Activated T-helper 2 cell treated with anti-CD3 and anti-CD28 coated beads, Interferon-gamma antibody, Interleukin-2, Interleukin-4, amounts not matched to agents 10 μg/mL and 5 μg/mL and 100 μg/mL, durations not matched to agents 14 hours and 24 hours and 36 hours (primary cell): ENCODE measurements around the gene PTPRD. TPM values are rescaled to one million over a fixed set of nuclear protein-coding genes. Genes with fewer than 3 reads are reported as not detected.
A peak's percentile ranks its signal among the peaks of the same experiment; 100 is the strongest.

Experiments
- DNase-seq: peaks from one replicate; pipeline ENCODE4 v3.0.0; 2021; ENCODE audit warnings: low spot score
- H3K27ac Mint-ChIP-seq: one replicate; pipeline ENCODE4 v1.8.0; 2021; ENCODE audit warnings: mixed read lengths
- H3K27me3 Mint-ChIP-seq: one replicate; pipeline ENCODE4 v1.8.0; 2021; ENCODE audit warnings: low read depth, mixed read lengths
- H3K36me3 Mint-ChIP-seq: one replicate; pipeline ENCODE4 v1.8.0; 2021; ENCODE audit warnings: low read depth, mixed read lengths
- H3K4me1 Mint-ChIP-seq: one replicate; pipeline ENCODE4 v1.8.0; 2021; ENCODE audit warnings: low read depth, mixed read lengths
- H3K4me3 Mint-ChIP-seq: one replicate; pipeline ENCODE4 v1.8.0; 2021; ENCODE audit warnings: low read depth, mild to moderate bottlenecking, moderate library complexity, mixed read lengths
- H3K9me3 Mint-ChIP-seq: one replicate; pipeline ENCODE4 v1.8.0; 2021; ENCODE audit warnings: mixed read lengths
- intact Hi-C: fragments of 100-400 bp; cut with micrococcal nuclease; formaldehyde crosslinking; loops from one replicate; pipeline ENCODE4 v1.15.1; 2023
- total RNA-seq: library from RNA; stranded (reverse); gene quantifications from 2 replicates; pipeline ENCODE4 v1.2.3, GENCODE V29; 2022

PTPRD gene
- total RNA-seq, 1 donor from 2014 or later = 1.5 TPM

DNA sequence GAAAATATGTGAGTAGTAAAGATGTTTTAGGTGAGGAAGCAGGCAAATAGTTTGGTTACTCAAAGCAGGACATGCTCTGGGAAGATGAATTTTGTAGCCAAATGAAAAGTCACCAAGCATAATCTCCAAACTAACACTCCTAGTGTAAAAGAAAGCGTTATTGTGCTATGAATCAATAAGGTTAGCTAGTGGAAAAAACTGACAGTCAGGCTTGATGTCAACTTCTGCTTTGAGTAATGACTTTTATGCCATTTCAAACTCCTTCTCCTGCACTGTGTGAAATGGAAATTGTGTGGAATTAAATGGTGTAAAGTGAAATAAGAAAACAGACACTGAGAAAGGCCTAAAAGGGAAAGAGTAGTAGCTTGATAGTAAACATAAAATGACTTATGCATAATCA is 2176.0 kb downstream of the PTPRD start:
- Mint-ChIP-seq H3K4me3 (no peak overlapping the region), H3K27ac (peak overlapping the region; percentile 88), H3K27me3 (no peaks in the 10 kb centered on the region), H3K9me3 (peaks cover 5% of the 10 kb centered on the region), H3K36me3 (peaks cover 2% of the 10 kb centered on the region), H3K4me1 (peaks cover 17% of the 10 kb centered on the region)
- intact Hi-C loops = loop anchor here (1.0 kb wide), 3 partner anchors 8 to 1138 kb away; no protein-coding TSS in a partner anchor
- no peak for DNase-seq

GRCh38 chr9:8434621-8435020 is 2178.2 kb downstream of the PTPRD start:
- peaks cover 5% of the 10 kb centered on the region for H3K9me3 Mint-ChIP-seq
- DNase-seq = no peak
- intact Hi-C loops = loop anchor here (5.0 kb wide), 1 partner anchor 1542 kb away; no protein-coding TSS in a partner anchor
- H3K27me3 Mint-ChIP-seq = no peaks in the 10 kb centered on the region
- peaks cover 30% of the 10 kb centered on the region for H3K4me1 Mint-ChIP-seq
- H3K27ac Mint-ChIP-seq = no peak overlapping the region
- H3K4me3 Mint-ChIP-seq = no peak overlapping the region
- H3K36me3 Mint-ChIP-seq = peaks cover 2% of the 10 kb centered on the region

GRCh38 chr9:8432224-8432623 is 2180.6 kb downstream of the PTPRD start:
- Mint-ChIP-seq H3K27me3 (no peaks in the 10 kb centered on the region), H3K4me3 (no peak overlapping the region), H3K9me3 (no peaks in the 10 kb centered on the region), H3K27ac (no peak overlapping the region), H3K36me3 (peaks cover 7% of the 10 kb centered on the region), H3K4me1 (peaks cover 48% of the 10 kb centered on the region)
- intact Hi-C loops = loop anchor here (5.0 kb wide), 1 partner anchor 1540 kb away; no protein-coding TSS in a partner anchor
- no peak for DNase-seq

DNA sequence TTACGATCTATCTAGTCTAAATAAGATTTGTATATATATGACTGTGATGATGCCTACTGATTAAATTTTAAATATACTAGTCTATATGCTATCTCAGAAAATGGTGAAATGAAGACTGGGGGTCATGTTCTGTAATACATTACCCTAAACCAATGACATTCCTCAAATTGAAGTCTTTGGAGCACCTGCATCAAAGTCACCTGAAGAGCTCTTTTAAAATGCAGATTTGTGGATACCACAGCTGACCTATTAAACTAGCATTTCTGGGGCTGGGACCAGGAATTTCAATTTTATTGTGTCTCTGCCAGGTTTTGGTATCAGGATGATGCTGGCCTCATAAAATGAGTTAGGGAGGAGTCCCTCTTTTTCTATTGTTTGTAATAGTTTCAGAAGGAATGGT is 2181.3 kb downstream of the PTPRD start:
- Mint-ChIP-seq H3K27ac (peak overlapping the region; percentile 46), H3K27me3 (no peaks in the 10 kb centered on the region), H3K36me3 (peaks cover 8% of the 10 kb centered on the region), H3K4me3 (no peak overlapping the region), H3K9me3 (no peaks in the 10 kb centered on the region), H3K4me1 (peaks cover 45% of the 10 kb centered on the region)
- intact Hi-C loops = loop anchor here (1.0 to 5.0 kb wide), 3 partner anchors 243 to 1539 kb away; no protein-coding TSS in a partner anchor
- no peak for DNase-seq

- H3K27ac Mint-ChIP-seq = peak overlapping the region; percentile 78
- H3K36me3 Mint-ChIP-seq = peaks cover 8% of the 10 kb centered on the region
- no peaks in the 10 kb centered on the region for H3K9me3 Mint-ChIP-seq
- DNase-seq = no peak
- peak overlapping the region; percentile 22 for H3K4me3 Mint-ChIP-seq
- peaks cover 42% of the 10 kb centered on the region for H3K4me1 Mint-ChIP-seq
- H3K27me3 Mint-ChIP-seq = no peaks in the 10 kb centered on the region
- intact Hi-C loops = loop anchor here (1.0 to 5.0 kb wide), 3 partner anchors 242 to 1539 kb away; no protein-coding TSS in a partner anchor
Observed at GRCh38 chr9:8430945-8431344, 2181.9 kb downstream of the PTPRD start.

GRCh38 chr9:8429768-8430167 is 2183.0 kb downstream of the PTPRD start:
- Mint-ChIP-seq H3K9me3 (peaks cover 4% of the 10 kb centered on the region), H3K27ac (peak overlapping the region; percentile 78), H3K27me3 (no peaks in the 10 kb centered on the region), H3K4me1 (peaks cover 40% of the 10 kb centered on the region), H3K36me3 (peaks cover 6% of the 10 kb centered on the region), H3K4me3 (no peak overlapping the region)
- intact Hi-C loops = loop anchor here (1.0 to 5.0 kb wide), 7 partner anchors 21 to 1537 kb away; partner anchors contain the start of gene DMAC1
- no peak for DNase-seq

DNA sequence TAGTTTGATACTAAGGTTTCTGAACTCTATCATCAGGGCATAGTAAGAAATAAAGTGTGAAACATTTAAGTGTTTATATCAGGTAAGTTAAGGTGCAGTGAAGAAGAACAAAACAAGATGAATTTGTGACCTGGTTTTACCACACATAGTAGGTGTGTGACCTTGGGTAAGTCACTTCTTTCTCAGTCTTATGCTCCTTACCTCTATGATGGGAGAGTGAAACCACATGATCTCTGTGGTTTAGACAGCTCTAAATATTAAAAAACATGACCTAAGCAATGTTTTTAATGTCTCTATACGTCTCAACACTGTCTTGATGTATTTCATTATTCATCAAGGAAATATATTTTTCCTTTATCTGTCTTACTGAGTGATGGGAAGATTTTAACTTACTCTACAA is 2183.6 kb downstream of the PTPRD start:
- peaks cover 39% of the 10 kb centered on the region for H3K4me1 Mint-ChIP-seq
- H3K36me3 Mint-ChIP-seq = peaks cover 6% of the 10 kb centered on the region
- peak overlapping the region; percentile 78 for H3K27ac Mint-ChIP-seq

DNA sequence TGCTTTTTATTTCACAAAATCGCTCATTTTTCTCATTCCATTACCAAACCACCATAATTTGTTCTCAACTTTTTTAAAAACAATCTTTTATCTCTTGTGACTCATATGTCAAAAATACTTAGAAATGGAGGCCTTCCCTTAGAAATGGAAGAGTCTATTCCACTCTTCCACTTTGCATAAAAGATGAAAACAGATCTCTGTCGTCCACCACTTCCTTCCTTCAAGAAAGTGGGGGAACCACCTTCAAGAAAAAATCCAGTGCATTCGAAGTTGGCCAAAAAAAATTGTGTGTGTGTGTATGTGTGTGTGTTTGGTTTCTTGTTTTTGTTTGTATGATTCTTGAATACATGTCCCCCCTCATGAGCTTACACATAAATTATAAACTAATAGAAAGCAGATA is 2184.4 kb downstream of the PTPRD start:
- intact Hi-C loops = loop anchor here (1.0 to 5.0 kb wide), 5 partner anchors 8 to 1021 kb away; partner anchors contain the start of gene DMAC1
- DNase-seq = no peak

More for the DNA sequence above, 2183.6 kb downstream of the PTPRD start:
- no peaks in the 10 kb centered on the region for H3K27me3 Mint-ChIP-seq
- intact Hi-C loops = loop anchor here (1.0 to 5.0 kb wide), 5 partner anchors 20 to 1022 kb away; partner anchors contain the start of gene DMAC1
- H3K4me3 Mint-ChIP-seq = no peak overlapping the region
- no peak for DNase-seq
- H3K9me3 Mint-ChIP-seq = peaks cover 4% of the 10 kb centered on the region

DNA sequence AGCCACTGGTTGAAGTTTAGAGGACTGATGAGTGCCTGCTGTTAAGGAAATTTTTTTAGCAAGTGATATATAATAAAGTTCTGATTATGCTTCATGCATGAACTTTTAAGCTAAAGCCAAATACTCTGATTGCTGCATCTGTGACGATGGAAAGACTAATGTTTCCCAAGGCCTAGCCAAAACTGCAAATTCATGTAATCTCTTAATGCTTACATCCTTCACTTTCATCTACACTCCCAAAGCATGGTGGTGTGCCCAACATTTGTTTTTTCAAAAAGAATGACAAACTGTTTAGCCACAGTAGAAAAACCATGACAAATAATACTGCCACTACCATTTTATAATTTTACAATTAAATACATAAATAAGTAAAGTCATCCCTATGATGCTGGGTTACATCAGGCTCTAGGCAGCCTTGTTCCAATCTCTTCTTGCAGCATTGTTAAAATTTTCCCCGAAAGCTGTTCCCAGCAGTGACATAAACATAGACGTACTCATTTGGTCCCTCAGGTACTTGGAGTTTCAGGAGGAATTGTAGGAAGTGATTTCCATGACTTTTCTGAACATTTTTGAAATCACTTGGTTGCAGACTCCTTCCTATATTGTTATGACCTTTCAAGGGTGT is 2187.9 kb downstream of the PTPRD start:
- no peak overlapping the region for H3K4me3 Mint-ChIP-seq
- H3K36me3 Mint-ChIP-seq = peaks cover 6% of the 10 kb centered on the region
- H3K9me3 Mint-ChIP-seq = peaks cover 4% of the 10 kb centered on the region
- intact Hi-C loops = loop anchor here (5.0 kb wide), 1 partner anchor 1018 kb away; no protein-coding TSS in a partner anchor
- H3K27ac Mint-ChIP-seq = no peak overlapping the region
- DNase-seq = no peak
- peaks cover 26% of the 10 kb centered on the region for H3K4me1 Mint-ChIP-seq
- H3K27me3 Mint-ChIP-seq = peaks cover 3% of the 10 kb centered on the region

More for the DNA sequence above, 2184.4 kb downstream of the PTPRD start:
- Mint-ChIP-seq H3K27me3 (no peaks in the 10 kb centered on the region), H3K4me3 (no peak overlapping the region), H3K4me1 (peaks cover 39% of the 10 kb centered on the region), H3K36me3 (peaks cover 6% of the 10 kb centered on the region), H3K9me3 (peaks cover 4% of the 10 kb centered on the region), H3K27ac (peak overlapping the region; percentile 78)

GRCh38 chr9:8420416-8420815 is 2192.4 kb downstream of the PTPRD start:
- H3K27ac Mint-ChIP-seq = no peak overlapping the region
- no peak overlapping the region for H3K4me3 Mint-ChIP-seq
- DNase-seq = no peak
- H3K27me3 Mint-ChIP-seq = peaks cover 3% of the 10 kb centered on the region
- intact Hi-C loops = no loop called here
- H3K36me3 Mint-ChIP-seq = no peaks in the 10 kb centered on the region
- H3K4me1 Mint-ChIP-seq = no peaks in the 10 kb centered on the region
- peaks cover under 1% of the 10 kb centered on the region for H3K9me3 Mint-ChIP-seq

DNA sequence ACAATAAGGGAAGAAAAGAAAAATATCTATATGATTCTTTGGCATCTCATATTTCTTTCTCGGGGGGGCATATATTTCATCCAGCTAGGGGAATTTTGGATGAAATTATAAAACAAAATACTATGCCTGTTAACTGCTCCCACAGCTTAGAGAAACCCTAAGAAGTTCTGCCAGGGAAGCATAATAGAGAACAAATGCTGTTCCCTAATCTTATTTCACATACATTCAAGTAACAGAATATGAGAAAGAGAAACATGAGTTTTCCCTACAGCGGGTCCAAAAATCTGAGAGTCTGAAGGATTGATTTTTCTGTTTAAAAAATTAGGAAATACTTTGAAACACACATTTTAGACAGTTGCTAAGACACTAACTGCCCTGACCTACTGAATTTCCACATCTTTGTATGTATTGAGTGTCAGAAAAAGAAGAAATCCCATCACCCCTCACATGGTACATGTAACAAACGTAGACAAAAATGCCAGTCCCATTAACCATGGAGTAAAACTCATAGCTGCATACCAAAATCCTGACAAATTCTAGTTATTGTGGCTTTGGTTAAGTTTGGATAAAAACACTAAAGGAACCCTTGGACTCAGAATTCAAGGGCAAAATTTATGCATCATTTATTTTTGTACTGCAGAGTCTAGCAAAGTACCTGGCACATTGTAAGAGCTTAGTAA is 2193.1 kb downstream of the PTPRD start:
- Mint-ChIP-seq H3K27me3 (peaks cover 3% of the 10 kb centered on the region), H3K27ac (no peak overlapping the region), H3K36me3 (no peaks in the 10 kb centered on the region), H3K9me3 (no peaks in the 10 kb centered on the region), H3K4me3 (no peak overlapping the region), H3K4me1 (no peaks in the 10 kb centered on the region)
- intact Hi-C loops = no loop called here
- no peak for DNase-seq

DNA sequence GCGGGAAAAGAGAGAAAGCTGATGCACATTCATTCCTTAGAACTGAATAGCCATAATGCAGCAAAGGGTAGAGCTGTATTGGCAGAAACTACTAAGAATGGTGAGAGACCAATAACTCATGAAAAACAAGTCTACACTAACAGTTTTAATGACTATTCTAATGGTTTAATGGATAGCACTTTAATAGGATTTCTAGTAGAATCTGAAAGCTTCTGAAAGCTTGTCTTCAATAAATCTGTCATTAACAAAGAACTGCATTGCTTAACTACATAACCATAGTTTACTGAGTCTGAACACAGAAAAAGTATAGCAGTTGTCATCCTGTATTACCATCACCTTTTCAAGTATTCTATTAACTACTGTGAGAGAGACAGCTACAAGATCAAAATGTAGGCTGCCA is 2195.5 kb downstream of the PTPRD start:
- Mint-ChIP-seq H3K27me3 (peaks cover 2% of the 10 kb centered on the region), H3K4me1 (no peaks in the 10 kb centered on the region), H3K27ac (no peak overlapping the region), H3K9me3 (no peaks in the 10 kb centered on the region), H3K36me3 (no peaks in the 10 kb centered on the region), H3K4me3 (no peak overlapping the region)
- no peak for DNase-seq
- intact Hi-C loops = no loop called here

DNA sequence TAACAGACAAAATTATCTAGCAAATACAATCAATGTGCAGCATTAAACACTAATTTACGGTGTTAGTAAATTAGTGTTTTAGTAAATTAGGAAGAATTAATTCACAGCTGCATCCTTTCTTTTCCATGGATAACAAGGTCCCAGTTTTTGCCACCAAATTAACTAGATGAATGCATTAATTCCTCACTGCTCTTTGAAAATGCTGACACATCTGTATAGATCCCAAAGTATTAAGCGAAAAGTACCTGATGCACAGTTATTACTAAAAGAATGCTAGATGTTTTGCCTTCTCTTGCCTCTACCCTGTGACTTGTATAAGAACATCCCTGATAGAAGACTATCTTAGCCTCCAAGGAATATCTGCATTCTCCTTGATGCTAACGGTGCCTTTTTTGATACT is 2200.5 kb downstream of the PTPRD start:
- H3K27me3 Mint-ChIP-seq = no peaks in the 10 kb centered on the region
- H3K27ac Mint-ChIP-seq = no peak overlapping the region
- H3K36me3 Mint-ChIP-seq = no peaks in the 10 kb centered on the region
- DNase-seq = no peak
- H3K9me3 Mint-ChIP-seq = no peaks in the 10 kb centered on the region
- H3K4me1 Mint-ChIP-seq = peaks cover 17% of the 10 kb centered on the region
- intact Hi-C loops = no loop called here
- no peak overlapping the region for H3K4me3 Mint-ChIP-seq
